GM12801 (cell line): ENCODE data around the gene RUNX1.

Experiments used
- CTCF ChIP-seq: IDR thresholded peaks from one replicate; pipeline ENCODE4 v1.5.1; 2011; ENCODE audit warnings: control low read depth; ENCODE audit not compliant: insufficient read length; ENCODE audit errors: extremely low read depth

RUNX1 gene

GRCh38 chr21:34783815-34784214 is 265.3 kb downstream of the RUNX1 start:
- no peak for TF ChIP-seq CTCF

- TF ChIP-seq CTCF, result no peak
These were observed 266.4 kb downstream of the RUNX1 start for GRCh38 chr21:34782506-34783360.

GRCh38 chr21:34781526-34781925 is 267.6 kb downstream of the RUNX1 start:
- TF ChIP-seq CTCF, result no peak

GRCh38 chr21:34779860-34780259 is 269.2 kb downstream of the RUNX1 start:
- no peak for TF ChIP-seq CTCF

- TF ChIP-seq CTCF, result no peak
These were observed 273.3 kb downstream of the RUNX1 start for GRCh38 chr21:34775793-34776192.

GRCh38 chr21:34774750-34775149 is 274.4 kb downstream of the RUNX1 start:
- TF ChIP-seq CTCF, result no peak

- TF ChIP-seq CTCF, result no peak
These were observed 277.5 kb downstream of the RUNX1 start for GRCh38 chr21:34771512-34772028.
